Esophagus muscularis mucosa (tissue), 4 donors: ENCODE measurements around the gene CD207. TPM values are rescaled to one million over a fixed set of nuclear protein-coding genes. Genes with fewer than 3 reads are reported as not detected.
A peak's percentile ranks its signal among the peaks of the same experiment; 100 is the strongest.

ENCODE experiments used
- DNase-seq: peaks from one replicate; pipeline ENCODE4 v3.0.0-alpha.2; 2017; ENCODE audit errors: extremely low spot score
- H3K27ac ChIP-seq, 4 donors: fragments of 200-600 bp; sonication (generic); replicated peaks in 1 of 4; 1 replicate in 3 of 4; 2 replicates in 1 of 4; pipeline ENCODE4 v1.5.1; 2016 to 2019; ENCODE audit warnings: mild to moderate bottlenecking in 1 of 4
- H3K27me3 ChIP-seq, 4 donors: fragments of 200-600 bp; sonication (generic); one replicate each; pipeline versions ENCODE4 v1.5.1 to v1.6.0; 2016 to 2019
- H3K36me3 ChIP-seq, 4 donors: fragments of 200-600 bp; sonication (generic); one replicate each; pipeline ENCODE4 v1.5.1; 2016 to 2019
- H3K4me1 ChIP-seq, 4 donors: fragments of 200-600 bp; sonication (generic); one replicate each; pipeline ENCODE4 v1.5.1; 2016 to 2019
- H3K4me3 ChIP-seq, 4 donors: fragments of 200-600 bp; sonication (generic); 1 replicate in 2 of 4; 2 replicates in 2 of 4; pipeline ENCODE4 v1.5.1; 2016 to 2019; ENCODE audit warnings: mild to moderate bottlenecking in 4 of 4, moderate library complexity in 1 of 4
- H3K9me3 ChIP-seq, 4 donors: fragments of 200-600 bp; sonication (generic); 1 replicate in 3 of 4; 2 replicates in 1 of 4; pipeline ENCODE4 v1.5.1; 2016 to 2019
- EP300 ChIP-seq: sonication (generic); formaldehyde crosslinking; IDR thresholded peaks from one replicate; pipeline ENCODE4 v1.6.1; 2017; ENCODE audit warnings: antibody characterized with exemption
- POLR2A ChIP-seq: fragments of 450-650 bp; IDR thresholded peaks from one replicate; pipeline ENCODE4 v1.6.1; 2017; ENCODE audit warnings: antibody characterized with exemption, moderate library complexity, mild to moderate bottlenecking, low read depth
- POLR2AphosphoS5 ChIP-seq, 2 donors: sonication (generic); formaldehyde crosslinking; IDR thresholded peaks; one replicate each; pipeline ENCODE4 v1.6.1; 2017; ENCODE audit warnings: antibody characterized with exemption in 2 of 2
- WGBS: methylation state at CpG from one replicate; pipeline ENCODE4 v1.1.5; 2018; 5-methylcytosine and 5-hydroxymethylcytosine counted together
- intact Hi-C: fragments of 100-400 bp; cut with DNase I; formaldehyde crosslinking; loops from one replicate; pipeline ENCODE4 v1.15.1; 2023
- total RNA-seq, 4 donors: library from RNA; depleted of rRNA; stranded (reverse); fragments of >200 nt; gene quantifications; one replicate each; pipeline versions ENCODE4 v1.1.0 to v1.2.1, GENCODE V29; 2016
- TF ChIP-seq, protein P1 (sequence below), 3 experiments: fragments of 200-600 bp in 2 of 3; fragments of 450-650 bp in 1 of 3; sonication (generic) in 2 of 3; IDR thresholded peaks; one replicate each; pipeline ENCODE4 v1.5.1; 2017 to 2019; ENCODE audit warnings: antibody characterized with exemption in 3 of 3, mild to moderate bottlenecking in 2 of 3, moderate library complexity in 1 of 3

CD207 gene
- total RNA-seq, 4 donors from 2014 or later = 0.26 to 1.7 (median 0.68) TPM

GRCh38 chr2:70870790-70871189 is 35.2 kb upstream of the CD207 start:
- no peak overlapping the region for H3K4me3 ChIP-seq
- no peak overlapping the region for H3K27ac ChIP-seq
- intact Hi-C loops = loop anchor here (1.0 to 5.0 kb wide), 2 partner anchors 47 to 78 kb away; no protein-coding TSS in a partner anchor
- H3K4me1 ChIP-seq = peaks cover 0 to 11% (median 11%) of the 10 kb centered on the region in 4 donors
- TF ChIP-seq POLR2A (no peak), POLR2AphosphoS5 (IDR thresholded peaks at IDR 0.05) (no peak), EP300 (no peak)
- TF ChIP-seq, protein P1, sequence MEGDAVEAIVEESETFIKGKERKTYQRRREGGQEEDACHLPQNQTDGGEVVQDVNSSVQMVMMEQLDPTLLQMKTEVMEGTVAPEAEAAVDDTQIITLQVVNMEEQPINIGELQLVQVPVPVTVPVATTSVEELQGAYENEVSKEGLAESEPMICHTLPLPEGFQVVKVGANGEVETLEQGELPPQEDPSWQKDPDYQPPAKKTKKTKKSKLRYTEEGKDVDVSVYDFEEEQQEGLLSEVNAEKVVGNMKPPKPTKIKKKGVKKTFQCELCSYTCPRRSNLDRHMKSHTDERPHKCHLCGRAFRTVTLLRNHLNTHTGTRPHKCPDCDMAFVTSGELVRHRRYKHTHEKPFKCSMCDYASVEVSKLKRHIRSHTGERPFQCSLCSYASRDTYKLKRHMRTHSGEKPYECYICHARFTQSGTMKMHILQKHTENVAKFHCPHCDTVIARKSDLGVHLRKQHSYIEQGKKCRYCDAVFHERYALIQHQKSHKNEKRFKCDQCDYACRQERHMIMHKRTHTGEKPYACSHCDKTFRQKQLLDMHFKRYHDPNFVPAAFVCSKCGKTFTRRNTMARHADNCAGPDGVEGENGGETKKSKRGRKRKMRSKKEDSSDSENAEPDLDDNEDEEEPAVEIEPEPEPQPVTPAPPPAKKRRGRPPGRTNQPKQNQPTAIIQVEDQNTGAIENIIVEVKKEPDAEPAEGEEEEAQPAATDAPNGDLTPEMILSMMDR (IDR thresholded peaks at IDR 0.05) = no peak
- peaks cover 0 to 58% (median 6%) of the 10 kb centered on the region in 4 donors for H3K27me3 ChIP-seq
- no peaks in the 10 kb centered on the region for H3K9me3 ChIP-seq
- no peak for DNase-seq
- 57% methylated on average over 5 of the region's 5 CpGs for WGBS
- no peaks in the 10 kb centered on the region for H3K36me3 ChIP-seq

DNA sequence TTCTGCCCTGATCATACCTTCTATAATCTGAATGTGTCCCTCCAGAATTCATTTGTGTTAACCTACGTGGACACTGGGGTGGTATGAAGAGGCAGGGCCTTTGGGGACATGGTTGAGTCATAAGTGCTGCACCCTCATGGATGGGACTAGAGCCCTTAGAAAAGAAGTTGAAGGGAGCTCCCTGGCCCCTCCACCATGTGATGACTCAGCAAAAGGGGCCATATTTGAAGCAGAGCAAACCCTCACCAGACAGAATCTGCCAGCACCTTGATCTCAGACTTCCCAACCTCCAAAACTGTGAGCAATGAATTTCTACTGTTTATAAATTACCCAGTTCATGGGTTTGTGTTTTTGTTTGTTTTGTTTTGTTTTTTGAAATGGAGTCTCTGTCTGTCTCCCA is 33.4 kb upstream of the CD207 start:
- Histone ChIP-seq H3K9me3 (no peaks in the 10 kb centered on the region), H3K27ac (no peak overlapping the region), H3K36me3 (no peaks in the 10 kb centered on the region), H3K27me3 (peaks cover 0 to 56% (median 6%) of the 10 kb centered on the region in 4 donors), H3K4me3 (no peak overlapping the region), H3K4me1 (peaks cover 0 to 11% (median 11%) of the 10 kb centered on the region in 4 donors)
- DNase-seq = peak; percentile 53
- intact Hi-C loops = no loop called here
- TF ChIP-seq POLR2AphosphoS5 (IDR thresholded peaks at IDR 0.05) = no peak
- TF ChIP-seq, protein P1 (IDR thresholded peaks at IDR 0.05) = no peak
- TF ChIP-seq EP300 = no peak
- no peak for TF ChIP-seq POLR2A
- 64% methylated on average over 1 of the region's 1 CpG for WGBS

- Histone ChIP-seq H3K27ac (no peak overlapping the region), H3K27me3 (peaks cover 0 to 66% (median 14%) of the 10 kb centered on the region in 4 donors), H3K9me3 (no peaks in the 10 kb centered on the region), H3K4me1 (peaks cover 0 to 9% (median 4%) of the 10 kb centered on the region in 4 donors), H3K36me3 (no peaks in the 10 kb centered on the region), H3K4me3 (no peak overlapping the region)
- intact Hi-C loops = no loop called here
- DNase-seq = no peak
- TF ChIP-seq, protein P1 (IDR thresholded peaks at IDR 0.05) = peak; percentile 80 to 96 (median 84)
- TF ChIP-seq POLR2A (no peak), EP300 (no peak), POLR2AphosphoS5 (IDR thresholded peaks at IDR 0.05) (peak in 1 of 2 donors; percentile 15)
- 26% methylated on average over 21 of the region's 21 CpGs for WGBS
Observed at GRCh38 chr2:70861777-70862625, 26.4 kb upstream of the CD207 start.

DNA sequence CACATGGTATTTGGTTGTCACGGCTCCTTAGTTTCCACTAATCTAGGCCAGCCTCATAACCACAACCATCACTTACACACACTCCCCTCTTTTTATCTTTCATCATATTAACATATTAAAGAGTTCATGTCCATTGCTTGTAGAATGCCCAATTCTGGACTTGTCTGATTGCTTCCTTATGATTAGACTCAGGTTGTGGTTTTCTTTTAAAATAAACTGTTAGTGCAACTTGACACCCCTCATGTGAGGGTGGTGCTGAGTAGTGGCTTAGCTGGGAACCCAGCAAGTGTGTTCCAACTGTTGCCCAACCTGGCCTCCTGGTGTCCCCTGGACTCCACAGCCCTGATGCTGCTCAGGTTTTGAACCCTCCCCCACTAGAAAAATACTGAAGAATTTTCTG is 20.1 kb upstream of the CD207 start:
- H3K4me1 ChIP-seq = no peaks in the 10 kb centered on the region
- H3K9me3 ChIP-seq = no peaks in the 10 kb centered on the region
- WGBS = 79% methylated on average over 1 of the region's 1 CpG
- H3K27ac ChIP-seq = no peak overlapping the region
- DNase-seq = peak; percentile 47
- H3K36me3 ChIP-seq = no peaks in the 10 kb centered on the region
- TF ChIP-seq EP300 (no peak), POLR2A (no peak), POLR2AphosphoS5 (IDR thresholded peaks at IDR 0.05) (no peak)
- TF ChIP-seq, protein P1 (IDR thresholded peaks at IDR 0.05) = no peak
- no peak overlapping the region for H3K4me3 ChIP-seq
- peaks cover 0 to 17% (median 3%) of the 10 kb centered on the region in 4 donors for H3K27me3 ChIP-seq
- intact Hi-C loops = no loop called here
